Activated CD4-positive, alpha-beta T cell treated with anti-CD3 and anti-CD28 coated beads, Interleukin-2, amount 50 U/mL, for 48 hours (primary cell): ENCODE data around the gene AKT3.
"Not testable (repeated sequence)": the region's sequence is repeated elsewhere in the genome, so short reads cannot be mapped to it uniquely, and the experiment has no call there.

Experiments
- DNase-seq, 2 experiments: peaks; one replicate each; pipeline ENCODE4 v3.0.0-alpha.2; 2020

The AKT3 gene

DNA sequence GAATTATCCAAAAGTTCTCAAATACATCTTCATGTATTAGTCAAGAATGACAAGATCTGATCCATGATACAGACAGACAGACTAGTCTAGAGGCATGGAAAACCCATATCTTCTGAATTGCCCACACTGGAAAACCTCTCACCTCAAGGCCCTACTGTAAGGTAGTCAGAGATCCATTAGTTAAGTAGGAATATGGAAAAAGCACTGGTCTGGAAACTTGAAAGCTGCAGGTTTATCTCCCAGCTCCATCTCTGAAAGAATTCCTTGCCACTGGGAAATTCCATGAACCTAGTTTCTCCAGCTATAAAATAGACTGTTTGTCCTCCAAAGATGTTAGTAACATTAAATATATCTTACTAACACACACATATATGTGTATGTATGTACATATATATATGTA lies 169.2 kb downstream of the AKT3 start:
- DNase-seq = no peak

DNA sequence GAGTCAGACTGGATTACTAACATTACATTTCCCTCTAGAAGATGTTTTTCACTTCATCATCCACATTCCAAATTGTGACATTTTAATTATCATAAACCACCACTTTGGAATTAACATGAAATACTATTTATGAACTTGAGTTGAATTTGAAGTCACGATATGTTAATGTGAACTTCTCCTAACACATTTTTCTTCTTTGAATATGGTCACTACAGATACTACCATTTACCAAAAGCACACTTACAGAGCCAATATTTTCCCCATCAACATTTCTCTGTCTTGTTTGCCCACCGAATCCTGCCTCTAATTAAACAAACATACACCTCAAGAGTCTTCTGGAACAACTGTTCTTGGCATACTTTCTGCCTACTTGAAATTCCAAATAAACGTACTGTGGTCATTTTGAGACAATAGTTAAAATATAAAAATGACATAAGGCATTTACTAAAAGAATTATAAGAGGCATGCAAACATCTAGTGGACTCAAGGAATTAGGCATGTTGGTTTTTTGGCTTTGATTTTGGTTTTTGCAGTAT lies 177.4 kb downstream of the AKT3 start:
- no peak for DNase-seq

DNA sequence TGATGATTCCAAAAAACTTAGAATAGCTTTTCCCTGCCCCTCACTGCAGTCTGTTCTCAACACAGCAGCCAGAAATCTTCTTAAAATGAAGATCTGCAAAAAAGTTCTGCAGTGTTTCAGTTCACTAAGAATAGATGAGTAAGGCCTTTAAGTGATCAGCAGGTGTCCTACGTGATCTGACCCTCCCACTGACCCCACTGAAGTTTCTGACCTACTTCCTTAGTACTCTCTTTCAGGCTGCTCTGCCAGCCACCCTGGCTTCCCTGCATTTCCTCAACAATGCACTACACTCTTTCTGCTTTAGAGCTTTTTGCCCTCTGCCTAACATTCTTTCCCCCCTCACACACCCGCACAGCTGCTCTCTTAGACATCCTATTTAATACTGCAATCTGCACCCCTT lies 182.5 kb downstream of the AKT3 start:
- no peak for DNase-seq

DNA sequence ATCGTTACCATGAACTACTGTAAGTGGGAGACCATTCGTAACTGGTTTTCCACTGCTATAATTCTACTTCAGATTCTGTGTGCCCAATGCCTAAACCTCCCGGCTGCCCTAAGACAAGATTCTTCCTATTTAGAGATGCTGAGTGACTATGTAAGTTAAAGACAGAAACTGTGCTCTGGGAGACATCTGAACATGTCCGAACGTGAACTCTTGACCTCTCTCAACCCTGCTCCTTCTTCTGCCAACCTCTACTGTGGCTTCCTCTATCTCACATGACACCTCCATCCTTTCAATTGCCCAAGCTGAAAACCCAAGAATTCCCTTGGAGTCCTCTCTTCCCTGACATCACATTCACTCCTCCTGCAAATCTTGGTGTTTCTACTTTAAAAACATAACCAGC lies 182.9 kb downstream of the AKT3 start:
- DNase-seq = no peak

DNA sequence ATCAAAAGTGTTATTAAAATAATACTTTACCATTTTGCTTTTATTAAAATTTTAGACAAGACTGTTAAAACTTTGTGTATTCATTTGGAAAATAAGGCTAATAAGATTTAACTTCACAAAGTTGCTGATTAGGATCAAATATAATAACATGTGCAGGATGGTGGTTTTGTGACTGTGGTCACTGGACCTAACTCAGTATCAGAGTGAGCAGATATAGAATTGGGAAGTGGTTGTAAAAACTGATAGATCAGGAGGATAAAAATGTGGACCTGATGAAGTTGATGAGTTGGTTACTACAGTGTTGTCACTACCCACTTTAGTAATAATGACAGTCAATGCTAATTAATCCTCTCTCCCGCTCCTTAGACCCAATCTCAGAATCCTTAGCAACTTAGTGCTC lies 186.4 kb downstream of the AKT3 start:
- DNase-seq = no peak

DNA sequence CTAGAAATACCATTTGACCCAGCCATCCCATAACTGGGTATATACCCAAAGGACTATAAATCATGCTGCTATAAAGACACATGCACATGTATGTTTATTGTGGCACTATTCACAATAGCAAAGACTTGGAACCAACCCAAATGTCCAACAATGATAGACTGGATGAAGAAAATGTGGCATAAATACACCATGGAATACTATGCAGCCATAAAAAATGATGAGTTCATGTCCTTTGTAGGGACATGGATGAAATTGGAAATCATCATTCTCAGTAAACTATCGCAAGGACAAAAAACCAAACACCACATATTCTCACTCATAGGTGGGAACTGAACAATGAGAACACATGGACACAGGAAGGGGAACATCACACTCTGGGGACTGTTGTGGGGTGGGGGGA lies 187.9 kb downstream of the AKT3 start:
- DNase-seq = not testable (repeated sequence)

DNA sequence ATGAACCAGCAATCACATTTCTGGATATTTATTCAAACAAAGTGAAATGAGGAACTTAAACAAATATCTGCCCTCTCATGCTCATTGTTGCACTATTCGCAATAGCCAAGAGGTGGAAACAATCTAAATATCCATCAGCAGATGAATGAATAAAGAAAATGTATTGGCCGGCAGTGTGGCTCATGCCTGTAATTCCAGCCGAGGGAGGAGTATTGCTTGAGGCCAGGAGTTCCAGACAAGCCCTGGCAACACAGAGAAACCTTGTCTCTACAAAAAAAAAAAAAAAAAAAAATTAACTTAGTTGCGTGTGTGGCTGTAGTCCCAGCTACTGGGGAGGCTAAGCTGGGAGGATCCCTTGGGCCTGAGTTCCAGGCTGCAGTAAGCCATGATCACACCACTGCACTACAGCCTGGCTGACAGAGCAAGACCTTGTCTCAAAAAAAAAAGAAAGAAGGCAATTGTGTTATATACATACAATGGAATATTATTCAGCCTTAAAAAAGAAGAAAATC lies 191.4 kb downstream of the AKT3 start:
- no peak for DNase-seq

DNA sequence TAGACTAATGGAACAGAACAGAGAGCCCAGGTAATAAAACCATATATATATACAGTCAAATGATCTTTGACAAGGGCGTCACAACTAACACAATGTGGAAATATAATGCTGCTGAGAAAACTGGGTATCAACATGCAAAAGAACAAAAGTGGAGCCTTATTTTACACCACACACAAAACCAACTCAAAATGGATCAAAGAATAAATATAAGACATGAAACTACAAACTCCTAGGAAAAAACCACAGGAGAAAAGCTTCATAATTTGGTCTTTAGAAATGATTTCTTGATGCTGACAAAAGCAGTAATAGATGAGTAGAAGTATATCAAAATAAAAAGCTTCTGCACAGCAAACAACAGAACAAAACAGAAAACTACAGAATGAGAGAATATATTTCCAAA lies 192.2 kb downstream of the AKT3 start:
- no peak for DNase-seq

DNA sequence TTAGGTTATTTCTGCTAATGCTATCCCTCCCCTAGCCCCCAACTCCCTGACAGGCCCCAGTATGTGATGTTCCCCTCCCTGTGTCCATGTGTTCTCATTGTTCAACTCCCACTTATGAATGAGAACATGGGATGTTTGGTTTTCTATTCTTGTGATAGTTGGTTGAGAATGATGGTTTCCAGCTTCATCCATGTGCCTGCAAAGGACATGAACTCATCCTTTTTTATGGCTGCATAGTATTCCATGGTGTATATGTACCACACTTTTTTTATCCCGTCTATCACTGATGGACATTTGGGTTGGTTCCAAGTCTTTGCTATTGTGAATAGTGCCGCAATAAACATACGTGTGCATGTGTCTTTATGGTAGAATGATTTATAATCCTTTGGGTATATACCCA lies 200.5 kb downstream of the AKT3 start:
- not testable (repeated sequence) for DNase-seq

DNA sequence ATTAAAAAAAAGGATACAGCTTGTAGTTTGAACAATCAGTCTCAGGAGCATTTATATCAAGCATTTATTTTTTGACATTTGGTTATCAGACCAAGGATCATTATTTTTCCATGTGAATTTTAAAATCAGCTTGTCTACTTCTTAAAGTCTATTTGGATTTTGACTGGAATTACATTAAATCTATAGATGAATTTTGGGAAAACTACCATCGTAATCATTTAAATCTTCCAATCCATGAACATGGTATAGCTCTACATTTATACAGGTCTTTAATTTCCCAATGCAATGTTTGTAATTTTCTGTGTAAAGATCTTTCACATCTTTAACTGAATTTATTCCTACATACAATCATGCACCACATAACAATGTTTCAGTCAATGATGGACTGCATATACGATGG lies 203.2 kb downstream of the AKT3 start:
- no peak for DNase-seq

DNA sequence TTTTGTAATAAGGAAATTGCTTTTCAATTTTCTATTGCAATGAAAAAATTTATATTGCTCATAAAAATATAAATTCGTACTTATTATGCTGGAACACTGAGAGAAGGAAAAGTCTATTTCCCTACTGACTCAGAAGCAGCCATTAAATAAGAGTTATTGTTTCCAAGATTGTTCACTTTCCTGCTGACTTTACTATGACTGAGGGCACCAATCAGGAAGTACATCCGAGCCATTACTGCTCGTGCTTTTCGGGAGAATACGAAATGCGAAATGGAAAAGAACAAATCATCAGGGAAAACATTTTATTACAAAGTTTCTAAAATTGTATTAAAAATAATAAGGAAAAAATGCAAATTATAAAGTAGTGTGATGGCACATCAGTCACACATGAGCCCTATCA lies 204.8 kb downstream of the AKT3 start:
- no peak for DNase-seq

DNA sequence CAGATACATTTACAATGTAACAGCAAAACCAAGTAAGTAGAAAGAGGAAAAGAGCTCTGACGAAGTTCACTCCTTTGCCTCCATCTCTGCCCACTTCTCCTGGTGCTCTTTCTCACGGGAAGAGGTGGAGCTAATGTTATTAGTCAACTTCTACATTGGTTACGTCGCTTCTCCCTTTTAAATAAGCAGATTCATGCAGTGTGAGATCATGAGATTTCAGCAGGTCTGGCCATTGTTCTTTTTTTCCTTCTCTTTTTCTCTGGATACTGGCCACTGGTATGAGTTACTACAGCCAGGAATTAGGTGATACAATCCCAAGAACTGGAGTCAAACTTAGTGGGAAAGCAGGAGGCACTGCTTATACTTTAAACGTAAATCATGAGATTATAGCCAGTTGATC lies 207.1 kb downstream of the AKT3 start:
- DNase-seq = no peak

DNA sequence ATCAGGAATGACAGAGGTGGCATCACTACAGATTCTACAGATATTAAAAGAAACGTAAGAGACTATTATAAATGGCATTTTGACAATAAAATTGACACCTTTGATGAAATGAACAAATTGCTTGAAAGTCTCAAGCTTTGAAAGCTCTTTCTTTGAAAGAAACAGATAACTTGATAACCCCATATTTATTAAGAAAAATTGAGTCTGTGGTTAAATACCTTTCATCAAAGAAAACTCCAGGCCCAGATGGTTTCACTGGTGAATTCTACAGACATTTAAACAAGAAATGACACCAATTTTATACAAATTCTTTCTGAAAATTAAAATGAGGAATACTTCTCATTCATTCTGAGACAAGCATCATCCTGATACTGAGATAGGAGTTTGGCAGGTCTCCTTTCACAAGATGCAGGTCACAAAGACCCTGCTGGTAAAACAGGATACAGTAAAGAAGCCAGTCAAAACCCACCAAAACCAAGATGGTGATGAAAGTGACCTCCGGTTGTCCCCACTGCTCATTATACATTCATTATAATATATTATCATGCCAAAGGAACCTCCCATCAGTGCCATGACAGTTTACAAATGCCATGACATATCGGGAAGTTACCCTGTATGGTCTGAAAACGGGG lies 210.9 kb downstream of the AKT3 start:
- no peak for DNase-seq

DNA sequence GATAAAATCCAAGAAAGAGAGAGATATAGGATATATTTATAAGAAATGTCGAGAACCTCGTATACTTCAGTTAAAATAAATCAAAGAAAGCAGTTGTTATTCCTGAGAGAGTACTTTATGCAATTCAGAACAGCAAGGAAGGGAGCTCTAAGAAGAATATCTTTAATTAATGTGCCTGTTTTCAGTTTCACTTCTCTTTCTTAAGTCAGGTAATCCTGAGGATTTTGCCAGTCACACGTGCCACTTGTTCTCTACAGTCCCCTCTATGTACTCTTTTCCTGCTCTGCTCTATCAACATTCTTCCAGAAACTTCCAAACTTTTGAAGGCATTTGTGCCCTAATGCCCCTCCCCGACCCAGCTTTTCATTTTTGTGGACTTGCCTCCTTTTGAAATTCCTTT lies 211.9 kb downstream of the AKT3 start:
- DNase-seq = no peak

DNA sequence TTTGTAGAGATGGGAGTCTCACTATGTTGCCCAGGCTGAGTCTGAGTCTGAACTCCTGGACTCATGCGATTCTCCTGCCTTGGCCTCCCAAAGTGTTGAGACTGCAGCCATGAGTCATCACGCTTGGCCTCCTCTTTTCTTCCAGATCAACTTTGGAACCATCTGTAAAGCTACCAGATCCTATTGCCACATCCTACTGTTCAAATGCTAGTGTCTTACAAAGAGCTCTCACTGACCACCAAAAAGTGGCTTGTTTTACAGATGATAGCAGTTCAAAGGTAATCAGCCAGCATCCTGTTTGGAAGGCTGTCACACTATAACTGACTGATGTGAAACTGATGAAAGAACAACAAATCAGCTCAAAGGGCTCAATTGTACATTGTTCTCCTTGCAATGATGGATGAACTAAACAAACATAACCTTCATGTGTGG lies 221.6 kb downstream of the AKT3 start:
- no peak for DNase-seq

DNA sequence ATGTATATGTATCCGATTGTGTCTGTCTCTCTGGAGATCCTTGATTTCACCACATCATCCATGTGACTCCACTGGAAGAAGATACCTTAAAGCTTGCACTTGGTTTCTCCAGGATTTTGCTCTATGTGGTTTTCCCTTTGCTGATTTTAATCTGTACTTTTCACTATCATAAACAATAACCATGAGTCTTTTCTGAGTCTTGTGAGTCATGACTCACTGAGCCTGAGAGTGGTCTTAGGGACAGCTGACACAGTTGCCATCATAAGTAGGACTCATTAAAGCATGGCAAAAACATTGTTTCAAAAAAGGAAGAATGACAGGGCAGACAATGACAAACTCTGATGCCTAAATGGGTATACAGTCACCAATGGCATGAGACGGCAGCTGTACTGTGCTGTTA lies 226.2 kb downstream of the AKT3 start:
- no peak for DNase-seq

DNA sequence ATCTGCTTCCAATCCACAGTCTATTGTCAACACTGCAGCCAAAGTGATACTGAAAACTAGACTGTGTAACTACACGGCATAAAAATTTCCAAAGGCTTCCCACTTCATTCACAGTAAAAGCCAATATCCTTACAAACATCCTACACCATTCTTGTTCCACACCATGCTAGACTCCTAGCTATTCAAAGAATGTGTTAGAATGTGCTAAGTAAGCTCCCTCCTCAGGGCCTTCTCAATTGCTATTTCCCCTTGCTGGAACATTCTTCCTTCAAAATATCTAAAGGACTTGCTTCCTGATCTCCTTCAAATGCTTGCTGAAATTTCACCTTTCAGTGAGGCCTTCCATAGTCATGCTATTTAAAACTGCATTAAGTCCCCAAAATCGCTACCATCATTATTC lies 228.1 kb downstream of the AKT3 start:
- DNase-seq = no peak

DNA sequence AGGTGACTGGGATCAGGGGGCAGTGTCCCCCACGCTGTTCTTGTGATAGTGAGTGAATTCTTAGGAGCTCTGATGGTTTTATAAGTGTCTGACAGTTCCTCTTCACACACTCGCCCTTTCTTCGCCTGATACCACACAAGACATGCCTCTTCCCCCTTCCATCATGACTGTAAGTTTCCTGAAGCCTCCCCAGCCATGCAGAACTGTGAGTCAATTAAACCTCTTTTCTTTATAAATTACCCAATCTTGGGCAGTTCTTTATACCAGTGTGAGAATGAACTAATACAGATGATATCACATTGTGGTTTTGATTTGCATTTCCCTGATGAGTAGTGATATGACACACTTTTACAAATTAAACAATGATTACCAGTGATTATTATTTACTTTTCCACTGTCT lies 229.9 kb downstream of the AKT3 start:
- DNase-seq = no peak

DNA sequence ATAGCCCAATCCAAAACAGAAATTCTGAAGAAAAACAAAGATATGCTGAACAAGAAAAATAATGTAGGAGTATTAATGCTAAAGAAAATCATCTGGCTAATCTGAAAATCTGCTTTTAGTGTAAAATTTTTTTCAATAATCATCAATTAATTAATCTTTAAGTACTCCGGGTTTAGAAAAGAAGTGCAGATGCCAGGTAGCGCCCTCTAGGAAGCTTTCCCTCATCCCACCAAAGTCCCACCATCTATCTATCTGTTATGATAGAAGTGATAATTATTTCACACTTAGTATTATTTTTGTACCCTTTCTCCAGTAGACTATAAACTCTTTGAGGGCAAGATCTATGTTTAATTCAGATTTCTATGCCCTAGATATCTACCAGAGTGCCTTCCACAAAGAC lies 240.3 kb downstream of the AKT3 start:
- DNase-seq = no peak

DNA sequence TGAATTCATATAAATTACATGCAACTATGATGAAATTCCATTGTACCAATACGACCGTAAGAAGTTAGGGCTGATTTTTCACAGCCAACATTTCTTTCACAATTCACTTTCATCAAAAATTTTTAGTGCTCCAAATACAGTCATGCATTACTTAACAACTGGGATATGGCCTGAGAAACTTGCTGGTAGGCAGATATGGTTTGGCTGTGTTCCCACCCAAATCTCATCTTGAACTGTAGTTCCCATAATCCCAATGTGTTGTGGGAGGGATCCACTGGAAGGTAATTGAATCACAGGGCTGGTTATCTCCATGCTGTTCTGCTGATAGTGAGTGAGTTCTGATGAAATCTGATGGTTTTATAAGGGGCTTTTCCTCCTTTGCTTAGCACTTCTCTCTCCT lies 244.4 kb downstream of the AKT3 start:
- DNase-seq = no peak

DNA sequence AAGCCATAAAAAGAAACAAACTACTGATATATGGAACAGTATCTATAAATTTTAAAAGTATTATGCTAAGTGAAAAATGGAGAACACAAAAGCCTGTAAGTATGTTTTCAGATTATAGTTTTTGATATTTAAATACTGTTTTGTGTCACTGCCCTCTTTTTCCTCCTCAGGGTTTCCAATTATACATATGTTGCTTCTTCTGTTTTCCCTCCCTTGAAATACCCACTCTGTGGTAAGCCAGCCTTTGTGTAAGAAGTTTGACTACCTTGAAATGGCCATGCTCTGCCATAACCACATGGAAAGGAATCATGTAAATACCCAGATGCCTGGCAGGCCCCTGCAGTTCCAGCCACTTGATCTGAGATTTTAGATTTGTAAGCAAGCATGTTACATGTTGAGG lies 248.3 kb downstream of the AKT3 start:
- no peak for DNase-seq

DNA sequence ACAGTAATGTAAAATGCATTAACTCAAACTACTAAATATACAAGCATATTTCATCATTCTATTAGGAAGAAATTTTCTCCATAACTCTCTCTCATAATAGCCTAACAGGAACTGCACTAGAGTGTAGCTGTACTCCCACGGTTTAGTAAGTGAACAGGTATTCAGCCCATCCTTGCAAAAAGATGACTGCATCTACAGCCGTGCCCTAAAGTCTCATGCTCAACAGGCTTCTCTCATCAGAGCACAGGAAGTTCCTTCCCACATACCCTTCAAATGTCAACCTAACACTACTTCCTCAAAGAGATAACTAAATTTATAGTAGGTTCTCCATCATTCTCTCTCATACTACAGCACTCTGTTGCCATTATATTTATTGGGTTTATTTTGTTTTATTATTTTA lies 251.6 kb downstream of the AKT3 start:
- no peak for DNase-seq

DNA sequence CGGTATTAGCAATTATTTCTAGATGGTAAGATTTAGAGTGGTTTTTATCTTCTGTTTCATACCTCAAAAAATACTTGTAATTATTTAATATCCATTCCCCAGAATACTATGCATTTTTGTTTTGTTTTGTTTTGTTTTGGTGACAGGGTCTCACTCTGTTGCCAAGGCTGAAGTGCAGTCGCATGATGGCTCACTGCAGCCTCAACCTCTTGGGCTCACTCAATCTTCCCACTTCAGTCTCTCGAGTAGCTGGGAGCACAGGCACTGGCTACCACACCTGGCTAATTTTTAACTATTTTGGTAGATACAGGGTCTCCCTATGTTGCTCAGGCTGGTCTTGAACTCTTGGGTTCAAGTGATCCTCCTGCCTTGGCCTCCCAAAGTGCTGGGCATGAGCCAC lies 252.7 kb downstream of the AKT3 start:
- no peak for DNase-seq

DNA sequence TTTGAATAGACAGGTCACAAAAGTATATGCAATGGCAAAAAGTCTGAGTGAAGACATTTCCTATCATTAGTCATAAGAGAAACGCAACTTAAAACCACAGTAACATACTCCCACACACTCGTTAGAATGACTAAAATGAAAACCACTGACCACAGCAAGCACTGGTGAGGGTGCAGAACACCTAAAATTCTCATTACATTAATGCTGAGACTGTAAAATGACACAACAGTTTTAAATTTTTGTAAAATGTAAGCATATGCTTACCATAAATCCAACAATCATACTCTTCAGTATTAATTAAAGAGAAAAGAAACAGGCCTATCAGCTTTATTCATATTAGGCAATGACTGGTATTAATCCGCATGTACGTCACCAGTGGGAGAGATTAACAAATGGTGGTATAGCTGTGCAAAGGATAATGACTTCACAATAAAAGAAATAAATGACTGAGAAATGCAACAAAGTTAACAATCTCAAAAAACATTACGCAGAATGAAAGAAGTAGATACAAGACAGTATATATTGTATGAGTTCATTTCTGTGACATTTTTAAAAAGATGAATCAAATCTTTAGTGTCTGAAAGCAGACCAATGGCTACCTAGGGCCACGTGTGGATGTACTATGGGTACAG lies 253.5 kb downstream of the AKT3 start:
- peak in 1 of 2 experiments; percentile 23 for DNase-seq
